GM12864 (cell line): Measurements from ENCODE around the gene C20orf144.

Experiments used
- DNase-seq: peaks from one replicate; pipeline ENCODE4 v3.0.0-alpha.2; 2011; ENCODE audit warnings: low read depth
- H3K4me3 ChIP-seq: 2 replicates; pipeline ENCODE4 v1.5.1; 2011; ENCODE audit warnings: mild to moderate bottlenecking, low read depth, low read length, control low read depth
- CTCF ChIP-seq: IDR thresholded peaks from 2 replicates; pipeline ENCODE4 v1.5.1; 2011; ENCODE audit warnings: low read depth, mild to moderate bottlenecking, moderate library complexity, low read length, control low read depth, inconsistent platforms; ENCODE audit errors: missing control alignments

C20orf144 gene

GRCh38 chr20:33679758-33680485 is 17.8 kb downstream of the C20orf144 start:
- peak; percentile 65 for DNase-seq
- H3K4me3 ChIP-seq = no peak overlapping the region
- no peak for TF ChIP-seq CTCF

GRCh38 chr20:33680686-33681085 is 18.6 kb downstream of the C20orf144 start:
- no peak overlapping the region for H3K4me3 ChIP-seq
- no peak for TF ChIP-seq CTCF
- no peak for DNase-seq

GRCh38 chr20:33681288-33681687 is 19.2 kb downstream of the C20orf144 start:
- DNase-seq = no peak
- no peak overlapping the region for H3K4me3 ChIP-seq
- TF ChIP-seq CTCF = no peak

- no peak overlapping the region for H3K4me3 ChIP-seq
- no peak for DNase-seq
- no peak for TF ChIP-seq CTCF
Observed at GRCh38 chr20:33681728-33682353, 19.7 kb downstream of the C20orf144 start.

- no peak for DNase-seq
- peak overlapping the region; percentile 66 for H3K4me3 ChIP-seq
- TF ChIP-seq CTCF = no peak
Observed at GRCh38 chr20:33684533-33685327, 22.6 kb downstream of the C20orf144 start.

GRCh38 chr20:33685328-33686099 is 23.4 kb downstream of the C20orf144 start:
- peak overlapping the region; percentile 66 for H3K4me3 ChIP-seq
- TF ChIP-seq CTCF = no peak
- peak; percentile 83 for DNase-seq
